ENCODE measurements around the gene FAM25C.
"Not testable (repeated sequence)": the region's sequence is repeated elsewhere in the genome, so short reads cannot be mapped to it uniquely, and the experiment has no call there.

FAM25C gene

GRCh38 chr10:47999691-48000090, at the start of gene FAM25C:
TSS of gene FAM25C (minus strand) at chr10:47999791. CDS start at chr10:47999765, 26 bp downstream.
- DNase-seq (ENCODE audit: low read depth in 2 of 2) = not testable (repeated sequence)

- DNase-seq (ENCODE audit: low read depth in 2 of 2) = not testable (repeated sequence)
These were observed 45.0 kb upstream of the FAM25C start for GRCh38 chr10:48044557-48044956.

DNA sequence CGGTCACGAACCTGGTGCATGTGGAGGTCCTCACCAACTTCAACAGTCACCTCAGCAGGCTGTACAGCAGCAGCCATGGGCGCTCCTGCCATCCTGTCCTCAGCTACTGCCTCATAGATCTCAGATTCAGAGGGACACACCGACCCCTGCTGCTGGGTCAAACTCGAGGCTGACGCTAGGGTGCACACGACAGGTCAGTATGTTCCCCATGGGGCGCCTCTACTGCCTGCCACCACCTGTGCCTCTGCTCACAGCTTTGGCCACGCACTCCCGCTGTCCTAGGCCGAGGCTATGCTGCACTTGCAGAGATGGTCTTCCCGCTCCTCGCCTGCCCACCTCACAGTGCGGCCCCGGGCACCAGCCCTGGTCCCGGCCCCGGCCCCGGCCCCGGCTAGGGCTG, 31.8 kb upstream of the FAM25C start:
- DNase-seq (ENCODE audit: low read depth in 2 of 2) = not testable (repeated sequence)

DNA sequence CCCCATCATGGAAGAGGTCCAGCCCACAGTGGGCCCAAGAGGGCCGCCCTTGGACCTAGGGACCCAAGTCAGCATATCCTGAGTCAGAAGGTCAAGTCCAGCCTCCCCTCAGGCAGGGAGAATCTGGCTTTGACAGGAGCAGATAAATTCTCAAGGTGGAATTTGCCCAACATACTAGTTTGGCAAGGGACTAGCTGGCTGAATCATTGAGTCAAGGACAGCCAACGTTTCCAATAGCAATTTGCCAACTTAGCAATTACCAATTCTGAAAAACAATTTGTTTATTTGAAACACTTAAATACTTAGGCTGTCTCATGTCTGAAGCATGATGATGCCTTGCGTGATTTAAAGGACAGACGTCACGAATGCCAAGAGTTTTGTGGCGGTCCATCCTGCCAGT, 2.7 kb upstream of the FAM25C start:
- not testable (repeated sequence) for DNase-seq (ENCODE audit: low read depth in 2 of 2)

DNA sequence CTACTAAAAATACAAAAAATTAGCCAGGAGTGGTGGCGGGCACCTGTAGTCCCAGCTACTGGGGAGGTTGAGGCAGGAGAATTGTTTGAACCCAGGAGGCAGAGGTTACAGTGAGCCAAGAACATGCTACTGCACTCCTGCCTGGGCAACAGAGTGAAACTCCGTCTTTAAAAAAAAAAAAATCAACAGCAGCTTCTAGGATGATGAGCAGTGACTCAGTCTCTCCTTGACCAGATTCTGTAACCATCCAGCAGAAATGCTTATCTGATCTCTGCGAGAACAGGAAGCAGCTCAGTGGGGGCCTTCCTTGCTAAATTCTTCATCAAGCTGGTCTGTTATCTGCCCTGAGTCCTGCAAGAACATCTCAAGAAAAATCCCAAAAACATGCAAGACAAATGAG, 5.5 kb downstream of the FAM25C start:
- DNase-seq (ENCODE audit: low read depth in 2 of 2) = not testable (repeated sequence)

DNA sequence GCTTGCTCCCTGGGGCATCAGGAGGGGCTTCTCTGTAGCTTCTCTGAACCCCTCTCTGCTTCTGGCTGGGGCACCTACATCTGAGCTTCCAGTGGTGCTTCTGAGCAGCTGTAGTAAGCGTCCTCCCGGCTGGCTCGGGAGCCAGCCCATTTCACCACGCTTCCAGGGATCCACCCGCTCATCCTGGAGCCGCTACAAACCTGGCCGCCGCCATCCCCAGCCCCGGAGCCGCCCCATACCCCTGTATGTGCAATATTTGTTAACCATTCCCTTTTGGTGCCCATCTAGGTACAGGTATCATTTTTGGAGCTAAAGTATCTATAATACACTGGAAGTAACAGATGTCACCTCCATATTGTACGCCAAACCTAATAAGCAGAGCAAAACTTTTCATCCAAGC, 7.0 kb downstream of the FAM25C start:
- not testable (repeated sequence) for DNase-seq (ENCODE audit: low read depth in 2 of 2)

- not testable (repeated sequence) for DNase-seq (ENCODE audit: low read depth in 2 of 2)
These were observed 7.9 kb downstream of the FAM25C start for GRCh38 chr10:47991706-47992105.

DNA sequence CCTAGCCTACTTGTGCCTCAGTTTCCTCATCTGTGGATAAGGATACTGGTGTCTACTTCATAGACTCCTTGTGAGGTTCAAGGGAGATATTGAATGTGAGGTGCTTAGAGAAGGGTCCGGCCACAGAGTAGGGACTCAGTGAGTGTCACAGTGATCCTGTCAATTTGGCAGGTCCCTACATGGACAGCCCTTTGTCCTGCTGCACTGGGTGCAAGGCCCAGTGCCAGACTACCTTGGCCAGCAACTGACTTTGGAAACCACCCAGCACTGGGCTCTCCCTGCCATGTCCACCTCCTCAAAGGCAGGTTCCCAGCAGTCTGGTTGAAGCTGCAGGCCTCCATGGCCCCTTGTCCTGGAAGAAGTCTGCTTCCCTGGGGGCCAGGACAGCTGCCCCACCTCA, 9.5 kb downstream of the FAM25C start:
- DNase-seq (ENCODE audit: low read depth in 2 of 2) = not testable (repeated sequence)

DNA sequence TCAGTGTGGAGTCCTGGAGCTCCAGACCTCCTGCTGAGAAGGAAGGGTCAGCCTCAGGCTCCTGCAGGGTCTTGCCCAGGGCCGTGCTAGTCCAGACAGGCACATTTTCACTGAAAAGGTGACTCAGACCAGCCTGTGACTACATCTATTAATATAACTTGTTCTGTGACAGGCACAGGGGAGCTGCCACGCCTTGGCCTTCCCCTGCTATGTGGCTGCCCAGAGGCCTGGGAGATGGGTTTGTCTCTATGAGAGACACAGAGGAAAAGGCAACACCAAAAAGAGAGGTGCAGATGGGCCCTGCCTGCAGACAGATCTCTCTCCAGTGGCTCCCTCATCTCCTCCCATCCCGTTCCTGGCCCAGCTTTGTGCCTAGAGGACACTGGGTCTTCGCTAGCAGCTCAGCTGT, 10.0 kb downstream of the FAM25C start:
- DNase-seq (ENCODE audit: low read depth in 2 of 2) = not testable (repeated sequence)

DNA sequence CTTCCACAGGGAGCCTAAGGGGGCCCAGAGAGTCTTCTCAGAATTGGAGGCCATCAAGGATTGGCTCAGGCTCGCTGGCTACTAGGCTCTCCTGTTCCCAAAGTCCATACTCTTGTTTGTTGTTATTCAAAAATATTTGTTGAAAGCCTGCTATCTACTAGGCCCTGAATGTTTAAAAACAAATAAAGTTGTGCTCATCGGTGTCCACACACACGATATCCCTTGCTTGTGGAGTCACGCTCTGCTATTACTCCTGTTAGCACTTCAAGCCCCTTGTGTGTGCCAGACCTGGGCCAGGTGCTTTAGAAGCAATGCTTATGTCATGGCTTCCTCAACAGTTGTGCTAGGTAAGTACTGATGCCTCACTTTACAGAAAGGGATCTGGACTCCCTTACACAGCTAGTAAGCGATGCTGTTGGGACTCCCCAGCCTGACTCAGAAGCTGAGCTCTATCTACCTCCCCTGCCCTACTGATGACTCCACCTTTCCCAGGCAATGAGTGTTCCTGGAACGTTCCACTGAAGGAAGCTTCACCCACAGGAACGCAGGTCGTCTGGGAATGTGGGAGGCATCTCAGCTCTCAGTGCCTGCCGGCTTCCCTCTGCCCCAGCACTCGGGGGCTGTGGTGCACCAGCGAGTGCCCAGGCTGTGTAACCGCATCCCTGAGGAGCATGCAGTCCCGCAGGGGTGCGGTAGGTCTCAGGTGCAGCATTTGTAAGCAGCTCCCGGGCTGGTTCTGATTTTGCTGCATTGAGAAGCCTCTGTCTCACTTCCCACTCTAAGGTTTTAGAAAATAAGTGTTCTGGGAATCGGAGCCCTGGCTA, 10.7 kb downstream of the FAM25C start:
- DNase-seq (ENCODE audit: low read depth in 2 of 2) = not testable (repeated sequence)

GRCh38 chr10:47987952-47988351, 11.6 kb downstream of the FAM25C start:
- not testable (repeated sequence) for DNase-seq (ENCODE audit: low read depth in 2 of 2)

- DNase-seq (ENCODE audit: low read depth in 2 of 2) = not testable (repeated sequence)
These were observed 13.0 kb downstream of the FAM25C start for GRCh38 chr10:47986413-47987230.

DNA sequence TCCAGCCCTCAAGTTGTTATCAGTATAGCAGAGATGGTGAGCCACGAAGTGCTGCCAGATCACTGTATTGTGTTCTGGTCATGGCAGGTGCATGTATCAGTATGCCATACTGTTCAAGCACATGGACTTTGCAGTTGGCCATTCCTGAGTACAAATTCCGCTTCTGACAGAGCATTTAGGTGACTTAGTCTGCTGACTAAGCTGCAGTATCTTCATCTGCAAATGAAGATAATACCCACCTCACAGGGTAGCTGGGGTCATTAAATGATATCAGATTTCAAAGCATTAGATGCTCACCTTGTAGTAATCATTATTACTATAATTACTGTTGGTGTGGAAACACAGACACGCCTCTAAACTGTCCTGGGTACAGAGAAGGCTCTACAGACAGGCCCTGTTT, 24.2 kb downstream of the FAM25C start:
- not testable (repeated sequence) for DNase-seq (ENCODE audit: low read depth in 2 of 2)

GRCh38 chr10:47973131-47973530, 26.5 kb downstream of the FAM25C start:
- not testable (repeated sequence) for DNase-seq (ENCODE audit: low read depth in 2 of 2)

- DNase-seq (ENCODE audit: low read depth in 2 of 2) = not testable (repeated sequence)
These were observed 27.5 kb downstream of the FAM25C start for GRCh38 chr10:47972077-47972476.

GRCh38 chr10:47971598-47971997, 28.0 kb downstream of the FAM25C start:
- DNase-seq (ENCODE audit: low read depth in 2 of 2) = not testable (repeated sequence)

- DNase-seq (ENCODE audit: low read depth in 2 of 2) = not testable (repeated sequence)
These were observed 29.5 kb downstream of the FAM25C start for GRCh38 chr10:47970047-47970446.

DNA sequence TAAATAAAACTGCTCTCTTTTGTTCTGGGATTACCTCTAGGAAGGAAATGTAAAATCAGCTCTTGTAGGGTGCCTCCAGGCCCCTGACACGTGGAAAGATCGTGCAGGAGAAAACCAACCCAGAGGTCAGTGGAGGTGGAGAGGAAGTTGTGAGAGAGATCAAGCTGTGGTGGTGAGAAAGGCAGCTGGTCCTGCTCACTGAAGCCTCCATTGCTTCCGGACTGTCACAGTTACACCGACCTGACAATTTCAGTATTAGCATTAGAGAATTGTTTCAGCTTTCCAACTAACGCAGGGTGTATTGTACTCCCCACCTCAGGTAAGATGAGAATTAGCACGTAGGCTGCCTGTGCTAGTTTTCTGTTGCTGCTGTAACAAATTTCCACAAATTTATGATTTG, 30.6 kb downstream of the FAM25C start:
- DNase-seq (ENCODE audit: low read depth in 2 of 2) = not testable (repeated sequence)

DNA sequence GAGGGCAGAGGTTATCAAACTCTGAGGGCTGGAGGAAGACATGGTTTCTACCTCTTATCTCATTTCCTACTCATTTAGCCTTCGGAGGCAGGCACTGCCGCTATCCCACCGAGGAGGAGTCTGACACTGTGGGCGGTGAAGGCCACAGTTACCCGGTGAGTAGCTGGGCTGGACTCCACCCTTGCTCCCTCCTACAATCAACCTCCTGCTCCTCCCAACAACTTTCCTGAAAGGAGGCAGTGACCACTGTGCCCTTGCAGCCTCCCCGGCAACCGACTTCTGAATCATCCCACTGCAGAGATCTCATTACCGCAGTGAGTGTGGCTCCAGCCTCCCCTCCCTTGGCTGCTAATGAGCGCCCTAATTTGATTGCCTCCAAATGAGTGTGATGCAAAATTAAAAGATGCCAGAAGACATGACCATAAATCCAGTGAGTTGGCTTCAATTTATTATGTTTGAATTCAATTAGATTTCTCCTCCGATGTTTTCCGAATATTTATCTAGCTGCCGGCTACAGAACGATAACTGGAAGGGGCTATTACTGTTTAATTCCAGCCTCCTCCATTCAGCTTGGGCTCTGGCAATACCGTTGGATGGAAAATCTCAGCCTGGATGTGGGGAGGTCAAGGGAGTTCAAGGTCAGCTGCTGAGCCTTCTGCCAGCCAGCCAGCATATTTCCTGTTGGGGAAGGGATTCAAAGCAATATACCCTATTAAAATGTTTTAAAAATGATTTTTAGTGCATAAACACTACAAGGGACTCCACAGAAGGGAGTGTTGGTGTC, 35.1 kb downstream of the FAM25C start:
- DNase-seq (ENCODE audit: low read depth in 2 of 2) = not testable (repeated sequence)

GRCh38 chr10:47962785-47963184, 36.8 kb downstream of the FAM25C start:
- DNase-seq (ENCODE audit: low read depth in 2 of 2) = not testable (repeated sequence)

GRCh38 chr10:47960699-47961098, 38.9 kb downstream of the FAM25C start:
- DNase-seq (ENCODE audit: low read depth in 2 of 2) = not testable (repeated sequence)

- not testable (repeated sequence) for DNase-seq (ENCODE audit: low read depth in 2 of 2)
These were observed 39.9 kb downstream of the FAM25C start for GRCh38 chr10:47959677-47960076.

Data from stimulated activated CD8-positive, alpha-beta memory T cell treated with anti-CD3 and anti-CD28 coated beads, Interleukin-7, amount 100 ng/mL, for 1 hour (primary cell).